Panc1 (cell line): ENCODE results near the gene MYO7A. TPM values are rescaled to one million over a fixed set of nuclear protein-coding genes. Genes with fewer than 3 reads are reported as not detected.

Experiments used
- ATAC-seq: fragments of 200-7000 bp; cut with Tn5 transposase; 2 replicates; pipeline ENCODE4 v1.9.1; 2020; ENCODE audit warnings: mild to moderate bottlenecking, moderate library complexity
- BruUV-seq: library from RNA; stranded (reverse); fragments of 400-500 nt; replicated peaks from 2 replicates; lab custom pipeline; 2021; lab: Mats Ljungman, UMichigan
- CTCF ChIA-PET: fragments of 300-600 bp; sonication (Branson Sonifier 250); formaldehyde crosslinking; loops from one replicate; lab custom pipeline; 2022; ENCODE audit warnings: antibody characterized with exemption; lab: Charles Lee
- POLR2A ChIA-PET: fragments of 300-600 bp; sonication (Branson Sonifier 250); formaldehyde crosslinking; loops from one replicate; lab custom pipeline; 2022; ENCODE audit warnings: antibody characterized with exemption; lab: Charles Lee
- DNase-seq: peaks from one replicate; pipeline ENCODE4 v3.0.0-alpha.2; 2010; ENCODE audit warnings: low read depth, low spot score
- H3K27ac ChIP-seq: 2 replicates; pipeline ENCODE4 v1.5.1; 2011; ENCODE audit warnings: mild to moderate bottlenecking, low read length, inconsistent platforms
- H3K27me3 ChIP-seq: fragments of 200-500 bp; sonication (Bioruptor generic); 2 replicates; pipeline ENCODE4 v1.6.0; 2014; ENCODE audit warnings: low read length, inconsistent platforms; ENCODE audit not compliant: control insufficient read depth, insufficient read depth
- H3K36me3 ChIP-seq: fragments of 200-500 bp; sonication (Bioruptor generic); 2 replicates; pipeline ENCODE4 v1.5.1; 2014; ENCODE audit warnings: inconsistent platforms, mild to moderate bottlenecking, low read length, moderate library complexity; ENCODE audit not compliant: control insufficient read depth, insufficient read depth
- H3K4me1 ChIP-seq: 2 replicates; pipeline ENCODE4 v1.5.1; 2011; ENCODE audit warnings: inconsistent platforms, mild to moderate bottlenecking, low read length, moderate library complexity; ENCODE audit not compliant: control insufficient read depth, insufficient read depth
- H3K4me3 ChIP-seq, 2 experiments: 2 replicates each; pipeline ENCODE4 v1.5.1; 2011 to 2012; ENCODE audit warnings: low read depth in 2 of 2, low read length in 2 of 2, mild to moderate bottlenecking in 2 of 2, inconsistent platforms in 1 of 2, moderate library complexity in 1 of 2
- H3K9me3 ChIP-seq: fragments of 200-500 bp; sonication (Bioruptor generic); 2 replicates; pipeline ENCODE4 v1.5.1; 2014; ENCODE audit warnings: low read depth, mild to moderate bottlenecking, inconsistent platforms, low read length, moderate library complexity; ENCODE audit not compliant: control insufficient read depth, insufficient read depth
- CTCF ChIP-seq: fragments of 450-650 bp; IDR thresholded peaks from 2 replicates; pipeline ENCODE4 v1.5.1; 2017; ENCODE audit warnings: mild to moderate bottlenecking
- REST ChIP-seq, 2 experiments: IDR thresholded peaks; 2 replicates each; pipeline ENCODE4 v1.6.1; 2011 to 2012; ENCODE audit warnings: low read depth in 2 of 2, control low read depth in 1 of 2, low read length in 1 of 2, mild to moderate bottlenecking in 1 of 2, moderate library complexity in 1 of 2; ENCODE audit not compliant: insufficient read depth in 1 of 2
- SIN3A ChIP-seq: IDR thresholded peaks from 2 replicates; pipeline ENCODE4 v1.6.1; 2012; ENCODE audit warnings: low read depth, mild to moderate bottlenecking, low read length, moderate library complexity, borderline replicate concordance; ENCODE audit not compliant: insufficient read depth
- TCF7L2 ChIP-seq: IDR thresholded peaks from 2 replicates; pipeline ENCODE4 v1.6.1; 2011; ENCODE audit warnings: mild to moderate bottlenecking, low read depth, low read length, inconsistent platforms
- in situ Hi-C: cut with HindIII; loops from 2 replicates; pipeline ENCODE4 v1.10.0; 2016; ENCODE audit warnings: low sequenced_read_pairs, low pct_unique_long_range_greater_than_20kb
- intact Hi-C: fragments of 100-400 bp; cut with micrococcal nuclease; formaldehyde crosslinking; loops from one replicate; pipeline ENCODE4 v1.10.0; 2022; ENCODE audit not compliant: unreplicated experiment
- total RNA-seq: library from RNA; stranded (reverse); gene quantifications from one replicate; pipeline ENCODE4 v1.2.1, GENCODE V29; 2021; ENCODE audit not compliant: unreplicated experiment

MYO7A gene
- total RNA-seq, 1 experiment from 2014 or later = 1.3 TPM

- intact Hi-C loops = no loop called here
- Histone ChIP-seq H3K36me3 (no peaks in the 10 kb centered on the region), H3K4me1 (no peaks in the 10 kb centered on the region), H3K27me3 (no peaks in the 10 kb centered on the region), H3K4me3 (no peak overlapping the region), H3K9me3 (no peaks in the 10 kb centered on the region), H3K27ac (no peak overlapping the region)
- no TSS peak for BruUV-seq
- in situ Hi-C loops = no loop called here
- ChIA-PET POLR2A (no interaction called here), CTCF (interaction anchor here (0.5 kb wide), 1 partner anchor 346 kb away, joined by 3 read pairs; no protein-coding TSS in a partner anchor)
- ATAC-seq = no peak
- TF ChIP-seq SIN3A = no peak
- TF ChIP-seq CTCF = no peak
- TF ChIP-seq REST (IDR thresholded peaks at IDR 0.05; ENCODE audit: insufficient read depth in 1 of 2, low read depth in 2 of 2, low read length in 1 of 2) = no peak
- DNase-seq = no peak
Measured at GRCh38 chr11:77201991-77202841, 74.2 kb downstream of the MYO7A start.

- no peak overlapping the region for H3K4me3 ChIP-seq
- BruUV-seq = no TSS peak
- no peak overlapping the region for H3K27ac ChIP-seq
- in situ Hi-C loops = no loop called here
- DNase-seq = no peak
- TF ChIP-seq TCF7L2 = no peak
- no peak for TF ChIP-seq REST (IDR thresholded peaks at IDR 0.05; ENCODE audit: insufficient read depth in 1 of 2, low read depth in 2 of 2, low read length in 1 of 2)
- no peak for TF ChIP-seq SIN3A
- TF ChIP-seq CTCF = no peak
- no peak for ATAC-seq
- intact Hi-C loops = no loop called here
- no peaks in the 10 kb centered on the region for H3K36me3 ChIP-seq
- H3K9me3 ChIP-seq = no peaks in the 10 kb centered on the region
- H3K4me1 ChIP-seq = no peaks in the 10 kb centered on the region
- ChIA-PET POLR2A (no interaction called here), CTCF (no interaction called here)
- no peaks in the 10 kb centered on the region for H3K27me3 ChIP-seq
Measured at GRCh38 chr11:77202941-77203900, 75.2 kb downstream of the MYO7A start.
